GM19023 (cell line): ENCODE results near the gene MAU2.
A peak's percentile ranks its signal among the peaks of the same experiment; 100 is the strongest.

ENCODE experiments used
- ATAC-seq: cut with Tn5 transposase; IDR thresholded peaks from one replicate; pipeline ENCODE4 v1.9.1; 2021; ENCODE audit warnings: mild to moderate bottlenecking, moderate library complexity; ENCODE audit not compliant: unreplicated experiment

Gene MAU2

GRCh38 chr19:19305696-19306095, 14.9 kb upstream of the MAU2 start:
- ATAC-seq = no peak

GRCh38 chr19:19306191-19306590, 14.4 kb upstream of the MAU2 start:
- no peak for ATAC-seq

DNA sequence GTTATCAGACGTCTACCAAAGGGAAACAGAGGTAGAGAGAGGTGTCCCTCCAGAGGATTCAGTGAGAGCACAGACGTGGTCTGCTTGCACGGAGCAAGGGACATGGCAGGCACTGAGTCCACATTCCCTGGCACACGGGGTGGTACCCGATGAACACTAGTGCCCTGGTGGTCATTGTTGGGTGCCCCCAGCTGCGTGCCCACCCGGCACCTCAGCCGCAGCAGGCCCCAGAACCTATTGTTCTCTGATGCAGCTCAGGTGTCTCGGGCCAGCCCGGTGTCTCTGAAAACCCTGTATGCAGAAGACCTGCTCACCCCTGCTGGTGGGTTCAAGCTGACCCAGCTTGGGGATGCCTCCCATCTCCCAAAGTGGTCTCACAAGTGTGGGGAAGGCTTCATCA, 12.3 kb upstream of the MAU2 start:
- no peak for ATAC-seq

DNA sequence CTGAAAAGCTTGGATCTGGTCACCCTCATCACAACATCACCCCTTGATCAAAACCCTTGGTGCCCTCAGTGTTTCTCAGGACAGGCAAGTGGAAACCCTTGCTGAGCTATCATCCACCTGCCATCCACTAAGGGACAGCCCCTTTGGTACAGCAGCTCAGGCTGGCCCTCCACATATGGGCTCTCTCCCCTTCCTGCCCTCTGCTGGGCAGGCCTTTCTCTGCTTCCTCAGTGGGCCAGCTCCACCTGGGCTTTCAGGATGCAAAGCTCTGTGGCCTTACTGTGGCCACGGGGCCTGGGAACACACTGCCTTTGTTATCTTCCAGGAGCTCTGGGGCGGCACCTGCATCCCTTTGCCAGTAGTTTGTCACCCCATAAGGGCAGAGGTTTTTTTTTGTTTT, 5.2 kb upstream of the MAU2 start:
- no peak for ATAC-seq

- ATAC-seq = no peak
These were observed 4.5 kb upstream of the MAU2 start for GRCh38 chr19:19316082-19316481.

- peak; percentile 16 for ATAC-seq
These were observed 783 bp upstream of the MAU2 start for GRCh38 chr19:19319732-19320360.

GRCh38 chr19:19321141-19321577, 530 bp downstream of the MAU2 start:
- ATAC-seq = no peak

GRCh38 chr19:19324059-19324770, 3.6 kb downstream of the MAU2 start:
- no peak for ATAC-seq

GRCh38 chr19:19327672-19328071, 7.0 kb downstream of the MAU2 start:
- no peak for ATAC-seq

GRCh38 chr19:19329126-19329525, 8.5 kb downstream of the MAU2 start:
- no peak for ATAC-seq

DNA sequence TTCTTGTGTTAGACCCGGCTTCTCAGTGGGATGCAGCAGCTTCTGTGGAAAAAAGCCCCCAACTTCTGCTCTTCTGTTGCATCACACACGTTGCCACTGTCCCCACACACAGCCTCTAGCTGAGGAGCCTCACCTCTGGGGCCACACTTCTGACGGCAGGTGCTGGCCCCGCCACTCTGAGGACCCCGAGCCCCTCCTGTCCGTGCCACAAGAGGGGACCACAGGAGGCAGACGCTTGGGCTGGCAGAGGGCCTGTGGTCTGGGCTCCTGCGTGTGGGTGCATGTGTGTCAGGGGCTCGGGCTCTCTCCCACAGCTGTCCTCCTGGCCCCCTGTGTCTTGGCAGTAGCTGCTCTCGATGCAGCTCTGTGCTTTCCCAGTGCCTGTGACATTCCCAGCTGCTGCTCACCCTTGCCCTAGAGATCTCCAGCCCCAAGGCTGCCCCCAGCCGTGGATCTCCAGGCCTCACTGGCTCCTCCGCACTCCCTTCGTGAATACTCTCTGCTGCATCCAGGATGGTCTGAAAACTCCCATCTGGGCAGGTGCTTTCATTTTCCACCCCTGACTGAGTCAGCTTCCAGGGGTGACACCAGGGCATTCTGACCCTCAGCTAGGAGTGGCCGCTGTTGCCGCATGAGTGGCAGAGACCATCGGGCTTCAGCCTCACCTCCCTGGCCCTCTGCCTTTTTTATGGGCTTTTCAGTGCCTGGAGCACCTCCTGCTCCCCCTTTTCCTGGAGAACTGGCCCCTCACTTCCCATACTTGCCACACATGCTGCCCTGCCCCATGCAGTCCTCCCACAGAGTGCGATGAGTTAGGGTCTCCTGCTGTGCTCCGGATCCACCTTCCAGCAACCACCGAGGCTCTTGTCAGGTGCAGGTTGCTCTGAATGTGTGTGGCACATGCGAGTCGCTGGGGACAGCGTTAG, 13.7 kb downstream of the MAU2 start:
- ATAC-seq = no peak

DNA sequence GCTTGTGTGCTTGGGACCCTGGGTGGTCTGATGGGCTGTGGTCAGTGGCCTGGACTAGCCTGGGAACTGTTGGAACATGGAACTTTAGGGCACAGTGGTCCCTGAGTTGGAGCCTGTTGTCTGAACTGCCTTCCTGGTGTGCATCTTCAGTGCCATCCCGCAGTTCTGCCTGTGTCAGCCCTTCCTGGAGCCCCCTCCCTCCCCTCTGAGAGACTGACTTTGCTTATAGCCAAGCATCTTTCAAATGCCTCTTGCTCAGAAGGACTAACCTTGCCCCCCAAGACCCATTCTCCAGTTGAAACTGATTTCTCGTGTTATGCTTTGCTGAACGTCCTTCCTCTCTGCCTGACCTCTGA, 14.3 kb downstream of the MAU2 start:
- no peak for ATAC-seq

GRCh38 chr19:19335408-19336158, 15.0 kb downstream of the MAU2 start:
- no peak for ATAC-seq

- ATAC-seq = no peak
These were observed 16.0 kb downstream of the MAU2 start for GRCh38 chr19:19336597-19336996.

DNA sequence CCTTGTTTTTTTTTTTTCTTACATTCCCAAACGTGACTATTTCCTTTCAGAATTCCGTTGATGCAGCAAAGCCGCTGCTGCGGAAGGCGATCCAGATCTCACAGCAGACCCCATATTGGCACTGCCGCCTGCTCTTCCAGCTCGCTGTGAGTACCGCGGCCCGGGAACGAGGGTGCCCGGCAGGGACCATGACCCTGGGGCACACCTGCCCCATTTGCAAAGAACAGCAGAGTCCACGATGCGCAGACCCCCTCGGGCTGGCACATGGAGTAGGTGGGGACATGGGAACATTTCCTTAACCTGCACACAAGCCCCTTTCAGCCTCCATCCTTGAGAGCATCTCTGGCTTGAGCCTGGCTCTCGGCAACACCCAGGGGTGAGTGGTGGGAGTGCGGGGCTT, 16.5 kb downstream of the MAU2 start:
- no peak for ATAC-seq

DNA sequence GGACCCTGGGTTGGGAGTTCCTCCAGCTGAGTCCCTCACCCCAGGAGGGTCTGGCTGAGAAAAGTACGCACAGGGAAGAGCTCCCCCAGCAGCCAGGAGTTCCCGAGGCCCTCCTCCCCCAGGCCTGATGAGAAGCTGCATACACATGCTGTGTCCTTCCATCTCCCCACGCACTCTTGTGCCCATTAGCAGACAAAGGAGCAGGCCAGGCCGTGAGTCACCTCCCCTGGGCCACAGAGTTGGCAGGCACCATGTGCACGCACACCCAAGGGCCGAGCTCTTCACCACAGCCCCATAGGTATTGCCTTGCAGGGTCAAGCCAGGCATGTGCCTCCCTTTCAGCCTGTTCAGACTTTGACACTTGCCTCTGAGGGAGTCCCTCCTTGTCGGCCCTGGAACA, 17.5 kb downstream of the MAU2 start:
- ATAC-seq = no peak

DNA sequence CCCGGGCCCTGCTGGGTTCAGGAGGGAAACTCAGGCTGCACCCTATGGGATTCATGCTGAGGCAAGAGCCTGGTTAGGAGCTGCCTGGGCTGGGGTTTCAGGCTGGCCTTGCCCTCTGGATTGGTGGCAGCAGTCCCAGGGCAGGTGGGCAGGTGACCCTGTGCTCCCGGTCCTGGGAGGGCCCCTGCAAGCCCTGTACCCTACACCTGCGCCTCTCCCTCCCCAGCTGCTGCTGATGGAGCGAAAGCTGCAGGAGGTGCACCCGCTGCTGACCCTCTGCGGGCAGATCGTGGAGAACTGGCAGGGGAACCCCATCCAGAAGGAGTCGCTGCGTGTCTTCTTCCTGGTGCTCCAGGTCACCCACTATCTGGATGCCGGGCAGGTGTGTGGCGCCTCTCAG, 20.4 kb downstream of the MAU2 start:
- no peak for ATAC-seq

- no peak for ATAC-seq
These were observed 21.7 kb downstream of the MAU2 start for GRCh38 chr19:19342086-19343015.

- no peak for ATAC-seq
These were observed 22.4 kb downstream of the MAU2 start for GRCh38 chr19:19343016-19343362.

GRCh38 chr19:19343762-19344161, 23.1 kb downstream of the MAU2 start:
- ATAC-seq = no peak
